K562 (cell line): ENCODE data around the gene CFD. TPM values are rescaled to one million over a fixed set of nuclear protein-coding genes. Genes with fewer than 3 reads are reported as not detected.

Source experiments
- BRF2 ChIP-seq: IDR thresholded peaks from 3 replicates; pipeline ENCODE4 v1.6.1; 2011; ENCODE audit warnings: borderline replicate concordance, mild to moderate bottlenecking; ENCODE audit not compliant: insufficient read length, insufficient read depth
- CSDE1 ChIP-seq, 2 experiments: fragments of 450-650 bp; IDR thresholded peaks; 2 replicates each; pipeline ENCODE4 v1.6.1; 2016; ENCODE audit warnings: mild to moderate bottlenecking in 1 of 2
- E4F1 ChIP-seq: fragments of 250-450 bp; sonication (Bioruptor Pico); IDR thresholded peaks from 2 replicates; pipeline ENCODE4 v1.5.0; 2021; ENCODE audit warnings: mild to moderate bottlenecking, borderline replicate concordance
- ELF4 ChIP-seq: fragments of 450-650 bp; formaldehyde crosslinking; IDR thresholded peaks from 2 replicates; pipeline ENCODE4 v1.4.0; 2022; ENCODE audit warnings: missing genetic modification characterization
- ERF ChIP-seq: fragments of 450-650 bp; formaldehyde crosslinking; IDR thresholded peaks from 2 replicates; pipeline ENCODE4 v1.4.0; 2020; ENCODE audit warnings: mild to moderate bottlenecking, mixed read lengths
- EZH2 ChIP-seq: IDR thresholded peaks from 2 replicates; pipeline ENCODE4 v1.6.1; 2012; ENCODE audit warnings: low read depth, mild to moderate bottlenecking, inconsistent platforms, low read length, borderline replicate concordance
- FOXM1 ChIP-seq, 2 experiments: fragments of 450-650 bp in 1 of 2; sonication (generic) in 1 of 2; formaldehyde crosslinking in 1 of 2; IDR thresholded peaks; 2 replicates each; pipeline versions ENCODE4 v1.6.1 to v1.9.0; 2017 to 2022; ENCODE audit warnings: low read depth in 2 of 2, mild to moderate bottlenecking in 2 of 2, missing genetic modification reagents in 1 of 2, moderate library complexity in 1 of 2
- HDAC1 ChIP-seq, 2 experiments: fragments of 450-650 bp; IDR thresholded peaks; 2 replicates each; pipeline ENCODE4 v1.6.1; 2016 to 2017; ENCODE audit warnings: inconsistent platforms in 1 of 2, mild to moderate bottlenecking in 1 of 2, moderate library complexity in 1 of 2
- HNRNPUL1 ChIP-seq: fragments of 200-400 bp; formaldehyde crosslinking; IDR thresholded peaks from 2 replicates; pipeline ENCODE4 v1.6.1; 2017; ENCODE audit warnings: low read length
- KDM5B ChIP-seq: fragments of 200-600 bp; sonication (generic); IDR thresholded peaks from 2 replicates; pipeline ENCODE4 v1.6.1; 2012; ENCODE audit warnings: low read depth, mild to moderate bottlenecking, moderate library complexity, low read length, control low read depth, inconsistent platforms; ENCODE audit not compliant: insufficient replicate concordance
- MAFK ChIP-seq: IDR thresholded peaks from 2 replicates; pipeline ENCODE4 v1.6.1; 2011; ENCODE audit warnings: low read length, improper control_type of control experiment
- MEF2A ChIP-seq: IDR thresholded peaks from 2 replicates; pipeline ENCODE4 v1.6.1; 2011; ENCODE audit warnings: low read depth, mild to moderate bottlenecking, low read length, moderate library complexity; ENCODE audit not compliant: control insufficient read depth
- NBN ChIP-seq: fragments of 450-650 bp; IDR thresholded peaks from 2 replicates; pipeline ENCODE4 v1.6.1; 2016; ENCODE audit warnings: low read depth, mild to moderate bottlenecking
- NFYB ChIP-seq: IDR thresholded peaks from 2 replicates; pipeline ENCODE4 v1.6.1; 2011; ENCODE audit warnings: mild to moderate bottlenecking, moderate library complexity; ENCODE audit not compliant: insufficient read length; ENCODE audit errors: extremely low read depth
- SMAD4 ChIP-seq: fragments of 250-450 bp; sonication (Bioruptor Pico); conservative IDR thresholded peaks from 2 replicates; pipeline ENCODE4 v1.8.0; 2021; ENCODE audit warnings: inconsistent platforms, mild to moderate bottlenecking, moderate library complexity
- SNRNP70 ChIP-seq: fragments of 200-400 bp; formaldehyde crosslinking; optimal IDR thresholded peaks from 2 replicates; pipeline ENCODE3; 2017; ENCODE audit warnings: low read depth, low read length
- SUPT5H ChIP-seq: fragments of 450-650 bp; IDR thresholded peaks from 2 replicates; pipeline ENCODE4 v1.6.1; 2016
- TFAM ChIP-seq: fragments of 250-450 bp; sonication (Bioruptor Pico); conservative IDR thresholded peaks from 2 replicates; pipeline ENCODE4 v1.5.0; 2021; ENCODE audit warnings: mild to moderate bottlenecking, moderate library complexity
- THAP7 ChIP-seq: fragments of 250-450 bp; sonication (Bioruptor Pico); IDR thresholded peaks from 2 replicates; pipeline ENCODE4 v1.5.0; 2021
- ZFPM2 ChIP-seq: fragments of 250-450 bp; sonication (Bioruptor Pico); IDR thresholded peaks from 2 replicates; pipeline ENCODE4 v1.5.1; 2022; ENCODE audit warnings: mild to moderate bottlenecking
- ZNF134 ChIP-seq: fragments of 250-450 bp; sonication (Bioruptor Pico); conservative IDR thresholded peaks from 2 replicates; pipeline ENCODE4 v1.4.0; 2020
- ZNF224 ChIP-seq: sonication (generic); formaldehyde crosslinking; IDR thresholded peaks from 2 replicates; pipeline ENCODE4 v1.8.0; 2022; ENCODE audit warnings: mild to moderate bottlenecking, missing genetic modification reagents
- ZNF347 ChIP-seq: fragments of 450-650 bp; formaldehyde crosslinking; IDR thresholded peaks from 2 replicates; pipeline ENCODE4 v1.4.0; 2020; ENCODE audit warnings: low read depth, mild to moderate bottlenecking, moderate library complexity
- polyA plus RNA-seq, 8 experiments: library from polyadenylated mRNA; depleted of rRNA in 4 of 8; stranded (reverse) in 5 of 8; unstranded in 3 of 8; fragments of >200 nt; fragmentation: Nextera tagmentation in 2 of 8; fragmentation: Illumina TruSeq in 1 of 8; extraction: Ambion mirVana in 2 of 8; extraction: Trizol in 1 of 8; gene quantifications; 2 replicates each; pipeline versions ENCODE4 v1.2.1 to v1.2.3, GENCODE V29; 2011 to 2014; ENCODE audit warnings: inconsistent platforms in 1 of 8, missing spikeins in 1 of 8
- total RNA-seq, 7 experiments: library from RNA; depleted of rRNA in 6 of 7; stranded (reverse); fragments of >200 nt in 6 of 7; fragmentation: Illumina TruSeq in 2 of 7; extraction: Trizol in 2 of 7; gene quantifications; 2 replicates each; pipeline versions ENCODE4 v1.2.1 to v1.2.3, GENCODE V29; 2011 to 2021; ENCODE audit warnings: low replicate concordance in 1 of 7
- TF ChIP-seq, protein P1 (sequence below): fragments of 450-650 bp; formaldehyde crosslinking; IDR thresholded peaks from 2 replicates; pipeline ENCODE4 v1.4.0; 2020; ENCODE audit warnings: mild to moderate bottlenecking, moderate library complexity

CFD gene
- total and polyA plus RNA-seq, 9 of the 15 experiments (the other 6 are each of a cell fraction or from before 2014, with no cell fraction given) = 0.52 to 59.4 (median 7.6) TPM

- TF ChIP-seq E4F1 (no peak), SMAD4 (CRISPR knock-in tag) (peak; percentile 85), BRF2 (no peak), HDAC1 (IDR thresholded peaks at IDR 0.05) (peak in 1 of 2 experiments; percentile 85; a peak in 2 of 4 replicates), TFAM (CRISPR knock-in tag) (no peak), SNRNP70 (no peak), ZNF347 (CRISPR knock-in tag) (no peak), HNRNPUL1 (no peak), THAP7 (no peak), EZH2 (no peak), ERF (CRISPR knock-in tag) (no peak), CSDE1 (IDR thresholded peaks at IDR 0.05) (no peak), ELF4 (peak; percentile 87), NBN (peak; percentile 48), ZNF134 (peak; percentile 46; the same call in 1 of the 2 replicates), MEF2A (0 out of 2 replicates have a peak, but pooled peaks have one; percentile 31), FOXM1 (IDR thresholded peaks at IDR 0.05; ENCODE audit: low read depth) (peak; percentile 82), FOXM1 (CRISPR knock-in tag; IDR thresholded peaks at IDR 0.05; ENCODE audit: low read depth) (no peak), NFYB (no peak), ZNF224 (CRISPR knock-in tag) (no peak), MAFK (peak; percentile 1; the same call in 1 of the 2 replicates), SUPT5H (no peak), ZFPM2 (no peak), KDM5B (peak; percentile 39)
- TF ChIP-seq, protein P1, sequence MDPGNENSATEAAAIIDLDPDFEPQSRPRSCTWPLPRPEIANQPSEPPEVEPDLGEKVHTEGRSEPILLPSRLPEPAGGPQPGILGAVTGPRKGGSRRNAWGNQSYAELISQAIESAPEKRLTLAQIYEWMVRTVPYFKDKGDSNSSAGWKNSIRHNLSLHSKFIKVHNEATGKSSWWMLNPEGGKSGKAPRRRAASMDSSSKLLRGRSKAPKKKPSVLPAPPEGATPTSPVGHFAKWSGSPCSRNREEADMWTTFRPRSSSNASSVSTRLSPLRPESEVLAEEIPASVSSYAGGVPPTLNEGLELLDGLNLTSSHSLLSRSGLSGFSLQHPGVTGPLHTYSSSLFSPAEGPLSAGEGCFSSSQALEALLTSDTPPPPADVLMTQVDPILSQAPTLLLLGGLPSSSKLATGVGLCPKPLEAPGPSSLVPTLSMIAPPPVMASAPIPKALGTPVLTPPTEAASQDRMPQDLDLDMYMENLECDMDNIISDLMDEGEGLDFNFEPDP = no peak
Observed at GRCh38 chr19:907183-907853, 47.9 kb downstream of the CFD start (continued).
